T-helper 2 cell (primary cell): Measurements from ENCODE around the gene LDLR.

Source experiments
- DNase-seq, 5 experiments: peaks; one replicate each; pipeline versions ENCODE4 v3.0.0 to v3.0.0-alpha.2; 2012 to 2022
- total RNA-seq, 2 donors: gene quantifications; one replicate each; lab custom pipeline; 2026; lab: John Stamatoyannopoulos, UW

Gene LDLR
- 120 to 411 reads per million in 2 donors for total RNA-seq

DNA sequence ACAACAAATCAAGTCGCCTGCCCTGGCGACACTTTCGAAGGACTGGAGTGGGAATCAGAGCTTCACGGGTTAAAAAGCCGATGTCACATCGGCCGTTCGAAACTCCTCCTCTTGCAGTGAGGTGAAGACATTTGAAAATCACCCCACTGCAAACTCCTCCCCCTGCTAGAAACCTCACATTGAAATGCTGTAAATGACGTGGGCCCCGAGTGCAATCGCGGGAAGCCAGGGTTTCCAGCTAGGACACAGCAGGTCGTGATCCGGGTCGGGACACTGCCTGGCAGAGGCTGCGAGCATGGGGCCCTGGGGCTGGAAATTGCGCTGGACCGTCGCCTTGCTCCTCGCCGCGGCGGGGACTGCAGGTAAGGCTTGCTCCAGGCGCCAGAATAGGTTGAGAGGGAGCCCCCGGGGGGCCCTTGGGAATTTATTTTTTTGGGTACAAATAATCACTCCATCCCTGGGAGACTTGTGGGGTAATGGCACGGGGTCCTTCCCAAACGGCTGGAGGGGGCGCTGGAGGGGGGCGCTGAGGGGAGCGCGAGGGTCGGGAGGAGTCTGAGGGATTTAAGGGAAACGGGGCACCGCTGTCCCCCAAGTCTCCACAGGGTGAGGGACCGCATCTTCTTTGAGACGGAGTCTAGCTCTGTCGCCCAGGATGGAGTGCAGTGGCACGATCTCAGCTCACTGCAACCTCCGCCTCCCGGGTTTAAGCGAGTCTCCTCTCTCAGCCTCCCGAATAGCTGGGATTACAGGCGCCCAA, at the start of gene LDLR:
TSS of gene LDLR (plus strand) at position 210 of the 760 bp plus-strand sequence. CDS start at position 296, 86 bp downstream.
- DNase-seq: peak; percentile 37 to 97 (median 67)

DNA sequence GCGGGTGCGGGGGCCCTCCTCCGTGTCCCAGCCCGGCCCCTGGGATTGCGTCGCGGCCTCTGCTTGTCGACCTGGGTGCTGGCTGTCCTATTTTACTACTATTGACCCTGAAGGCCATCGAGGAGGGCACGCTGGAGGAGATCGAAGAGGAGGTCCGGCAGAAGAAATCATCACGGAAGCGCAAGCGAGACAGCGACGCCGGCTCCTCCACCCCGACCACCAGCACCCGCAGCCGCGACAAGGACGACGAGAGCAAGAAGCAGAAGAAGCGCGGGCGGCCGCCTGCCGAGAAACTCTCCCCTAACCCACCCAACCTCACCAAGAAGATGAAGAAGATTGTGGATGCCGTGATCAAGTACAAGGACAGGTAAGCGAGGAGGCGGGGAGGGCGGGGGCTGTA, 48.1 kb upstream of the LDLR start:
- no peak for DNase-seq

DNA sequence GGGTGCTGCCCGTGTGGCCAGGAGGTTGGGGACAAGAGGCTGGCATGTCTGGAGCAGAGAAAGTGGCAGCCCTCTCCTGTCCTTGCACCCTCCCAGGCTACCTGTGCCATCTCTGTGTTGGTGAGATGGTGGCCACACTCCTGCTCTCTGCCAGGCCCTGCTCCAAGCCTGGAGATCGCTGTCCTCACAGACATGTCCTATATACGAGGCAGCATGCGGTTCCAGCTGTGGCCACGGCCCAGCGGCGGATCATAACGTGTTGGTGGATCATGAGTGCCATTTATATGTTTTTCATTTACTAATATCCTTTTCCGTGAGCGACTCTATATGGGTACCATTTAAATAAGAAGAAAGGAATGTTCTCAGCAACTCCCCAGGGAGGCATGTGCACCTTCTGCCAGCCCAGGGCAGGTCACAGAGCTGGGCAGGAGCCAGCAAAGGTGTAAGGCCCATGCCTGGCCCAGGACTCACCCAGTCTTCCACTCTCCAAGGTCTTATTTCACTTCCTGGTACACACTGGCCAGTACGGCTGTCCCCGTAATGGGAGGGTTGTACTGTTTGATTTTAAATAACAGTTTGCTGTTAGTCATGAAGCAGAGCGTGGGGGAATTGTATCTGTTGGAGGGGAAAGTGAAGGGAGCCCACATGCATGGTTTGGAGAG, 47.2 kb upstream of the LDLR start:
- no peak for DNase-seq

DNA sequence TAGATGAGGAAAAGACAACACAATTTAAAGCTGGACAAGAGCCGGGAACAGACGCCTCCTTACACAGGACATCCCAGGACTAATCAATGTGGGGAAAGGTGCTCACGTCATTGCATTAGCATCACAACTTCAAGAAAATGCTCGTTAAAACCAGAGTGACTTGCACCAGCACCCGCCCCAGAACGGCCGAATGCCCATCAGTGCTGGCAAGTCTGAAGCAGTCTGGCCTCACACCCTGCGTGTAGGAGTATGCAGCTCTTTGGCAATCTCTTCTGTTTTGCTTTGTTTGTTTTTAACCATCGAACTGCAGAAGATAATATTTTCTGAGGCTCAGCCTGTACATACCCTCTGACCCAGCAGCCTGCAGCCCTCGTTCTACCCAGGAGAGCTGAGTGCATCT, 44.8 kb upstream of the LDLR start:
- DNase-seq: no peak

DNA sequence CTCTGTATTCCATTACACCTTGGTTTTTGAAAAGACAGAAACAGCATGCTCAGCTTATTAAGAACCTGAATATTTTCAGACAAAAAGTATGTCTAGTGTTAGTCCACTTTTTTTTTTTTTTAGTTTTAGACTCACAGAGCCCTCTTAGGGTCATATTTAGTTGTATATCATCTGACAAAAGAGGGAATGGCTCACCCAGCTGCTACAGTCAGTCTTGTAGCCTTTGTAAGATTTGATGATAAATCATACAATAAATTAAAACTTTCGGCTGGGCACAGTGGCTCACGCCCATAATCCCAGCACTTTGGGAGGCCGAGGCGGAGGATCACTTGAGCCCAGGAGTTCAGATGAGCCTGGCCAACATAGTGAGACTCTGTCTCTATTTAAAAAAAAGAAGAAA, 43.7 kb upstream of the LDLR start:
- no peak for DNase-seq

DNA sequence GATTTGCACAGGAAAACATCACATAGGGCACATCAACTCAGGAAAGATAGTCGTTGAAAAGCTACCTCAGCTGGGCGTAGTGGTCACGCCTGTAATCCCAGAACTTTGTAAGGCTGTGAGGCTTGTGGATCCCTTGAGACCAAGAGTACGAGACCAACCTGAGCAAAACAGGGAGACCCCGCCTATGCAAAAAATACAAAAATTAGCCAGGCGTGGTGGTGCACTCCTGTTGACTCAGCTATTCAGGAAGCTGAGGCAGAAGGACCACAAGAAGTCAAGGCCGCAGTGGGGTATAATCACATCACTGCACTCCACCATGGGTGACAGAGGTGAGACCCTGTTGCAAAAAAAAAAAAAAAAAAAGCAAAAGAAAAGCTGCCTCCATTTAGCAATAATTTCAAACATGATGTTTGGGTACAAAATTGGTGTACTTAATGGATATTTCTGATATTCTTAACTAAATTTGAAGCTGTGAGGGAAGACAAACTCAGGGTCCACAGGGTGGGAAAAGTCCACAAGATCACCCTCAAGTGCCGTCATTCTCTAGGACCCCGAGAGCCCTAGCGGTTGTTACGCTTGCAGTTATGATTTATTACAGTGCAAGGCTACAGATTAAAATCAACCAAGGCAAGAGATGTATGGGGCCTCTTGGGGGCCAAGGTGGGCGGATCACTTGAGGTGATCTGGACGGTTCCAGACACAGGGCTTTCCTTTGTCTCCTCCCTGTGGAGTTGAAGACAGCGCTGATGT, 42.5 kb upstream of the LDLR start:
- DNase-seq: no peak

DNA sequence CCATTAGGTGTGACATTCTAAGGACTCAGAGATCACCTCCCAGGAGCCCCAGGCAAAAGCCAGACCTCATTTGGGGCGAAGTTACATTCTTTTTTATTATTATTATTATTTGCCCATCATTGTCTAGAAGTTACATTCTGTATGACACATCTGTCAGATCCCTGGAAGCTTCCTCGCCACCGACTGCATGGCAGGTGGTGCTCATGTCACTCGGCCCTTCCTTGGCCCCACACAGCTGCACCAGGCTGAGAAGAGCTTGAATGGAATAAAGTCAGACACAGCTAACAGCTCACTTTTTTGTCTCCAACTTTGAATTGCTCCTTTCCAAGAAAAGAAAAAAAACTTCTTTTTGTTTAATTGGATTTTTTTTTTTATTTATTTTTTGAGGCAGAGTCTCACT, 41.4 kb upstream of the LDLR start:
- no peak for DNase-seq

DNA sequence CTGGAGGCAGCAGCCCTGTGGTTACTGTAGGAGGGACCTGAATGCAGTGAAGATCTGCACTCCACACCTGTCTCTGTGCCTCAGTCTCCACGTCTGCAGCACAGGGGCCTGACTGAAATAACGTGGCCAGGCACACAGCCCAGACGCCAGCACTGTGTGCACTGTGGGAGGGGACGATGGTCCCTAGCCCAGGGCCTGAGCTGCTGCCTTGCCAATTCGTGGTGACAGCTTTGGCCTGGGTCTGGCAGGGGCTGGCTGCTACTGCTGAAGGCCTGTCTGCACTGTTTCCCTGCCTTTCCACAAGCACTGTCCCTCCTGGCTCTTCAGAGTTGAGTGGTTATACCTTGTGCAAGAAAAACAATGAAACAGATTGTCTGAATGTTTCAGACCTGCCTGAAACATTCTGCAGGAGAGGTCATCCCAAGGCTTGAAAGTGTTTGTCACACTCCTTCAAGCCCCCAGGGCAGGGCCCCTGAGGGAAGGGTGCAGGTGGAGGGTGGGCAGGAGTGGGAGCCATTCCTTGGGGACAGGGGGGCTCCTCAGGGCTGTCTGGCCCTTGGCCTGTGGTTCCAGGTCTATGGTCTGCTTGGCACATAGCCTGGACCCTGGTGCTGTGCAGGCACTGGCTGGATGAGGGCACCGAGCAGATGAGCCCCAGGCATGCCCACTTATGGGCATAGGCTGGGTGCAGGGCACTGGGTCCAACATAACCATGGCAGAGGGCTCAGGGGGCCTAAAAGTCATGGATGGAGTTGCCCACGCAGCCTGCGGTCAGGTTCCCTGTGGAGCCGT, 38.7 kb upstream of the LDLR start:
- no peak for DNase-seq

DNA sequence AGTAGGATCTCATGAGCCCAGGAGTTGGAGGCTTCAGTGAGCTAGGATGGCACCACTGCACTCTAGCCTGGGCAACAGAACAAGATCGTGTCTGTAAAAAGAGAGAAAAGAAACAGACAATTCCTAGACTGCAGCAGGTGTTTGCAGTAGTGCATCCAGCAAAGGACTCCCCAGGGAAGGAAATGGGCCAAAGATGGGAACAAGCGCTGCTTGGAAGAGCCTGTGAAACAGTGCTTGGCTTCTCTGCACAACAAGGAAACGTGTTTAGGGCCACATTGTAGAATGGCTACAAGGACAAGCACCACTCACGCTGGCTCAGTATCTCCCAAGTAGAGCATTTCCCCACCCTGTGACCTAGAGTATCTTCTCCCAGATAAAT, 35.5 kb upstream of the LDLR start:
- DNase-seq: no peak

DNA sequence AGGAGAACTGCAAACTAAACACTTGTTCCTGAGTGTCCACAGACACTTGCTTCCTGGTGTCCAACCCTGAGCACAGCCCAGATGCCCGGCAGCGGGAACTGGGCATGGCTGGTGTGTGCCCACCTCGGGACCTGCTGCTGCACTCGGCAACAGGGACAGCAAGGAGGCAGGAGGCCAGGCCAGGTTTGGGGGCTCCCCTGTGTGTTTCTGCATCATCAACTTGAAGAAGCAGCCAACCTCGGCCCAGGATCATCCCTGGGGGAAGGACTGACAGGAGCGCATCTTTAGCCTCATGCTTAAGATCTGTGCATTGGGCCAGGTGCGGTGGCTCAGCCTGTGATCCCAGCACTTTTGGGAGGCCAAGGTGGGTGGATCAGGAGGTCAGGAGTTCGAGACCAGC, 35.1 kb upstream of the LDLR start:
- no peak for DNase-seq

DNA sequence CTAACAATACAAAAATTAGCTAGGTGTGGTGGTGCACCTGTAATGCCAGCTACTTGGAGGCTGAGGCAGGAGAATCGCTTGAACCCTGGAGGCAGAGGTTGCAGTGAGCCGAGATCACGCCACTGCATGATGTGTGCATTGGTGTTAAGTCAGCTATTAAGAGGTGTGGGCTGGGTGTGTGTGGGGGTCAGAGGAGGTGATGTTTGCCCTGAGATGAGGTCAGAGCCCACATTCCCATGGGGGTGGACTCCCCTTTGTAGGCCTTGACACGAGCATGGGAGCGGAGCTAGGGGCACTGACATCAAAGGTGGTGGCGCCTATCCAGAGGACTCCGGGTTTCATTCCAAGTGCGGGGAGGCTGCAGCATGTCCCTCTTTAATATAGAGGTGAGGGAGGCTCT, 34.6 kb upstream of the LDLR start:
- DNase-seq: no peak

DNA sequence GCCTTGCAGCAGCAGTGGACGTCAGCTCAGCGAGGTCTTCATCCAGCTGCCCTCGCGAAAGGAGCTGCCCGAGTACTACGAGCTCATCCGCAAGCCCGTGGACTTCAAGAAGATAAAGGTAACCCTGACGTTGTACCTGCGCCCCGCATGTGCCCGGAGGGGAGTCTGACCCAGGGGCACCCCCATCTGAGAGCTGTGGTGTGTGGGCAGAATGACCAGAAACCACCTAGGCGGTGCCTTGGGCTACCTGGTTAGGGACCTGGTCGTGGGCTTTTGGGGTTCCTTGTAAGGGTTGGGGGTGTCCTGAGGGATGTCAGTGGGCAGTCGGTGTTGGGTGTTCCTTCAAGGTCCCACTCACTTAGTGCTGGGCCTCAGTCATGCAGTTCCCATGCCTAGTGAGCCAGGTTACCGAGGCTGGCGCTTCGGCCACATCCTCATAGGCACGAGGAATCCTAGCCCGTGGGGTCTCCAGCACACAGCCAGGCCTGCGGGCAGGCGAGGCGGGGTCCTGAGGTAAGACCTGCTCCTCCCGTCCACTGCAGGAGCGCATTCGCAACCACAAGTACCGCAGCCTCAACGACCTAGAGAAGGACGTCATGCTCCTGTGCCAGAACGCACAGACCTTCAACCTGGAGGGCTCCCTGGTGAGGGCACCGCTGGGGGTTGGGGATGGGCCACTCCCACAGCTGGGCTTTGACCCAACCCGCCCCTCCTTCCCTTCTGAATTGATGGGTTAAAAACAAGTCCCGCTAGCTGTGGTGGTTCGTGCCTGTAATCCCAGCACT, 30.8 kb upstream of the LDLR start:
- DNase-seq: no peak

DNA sequence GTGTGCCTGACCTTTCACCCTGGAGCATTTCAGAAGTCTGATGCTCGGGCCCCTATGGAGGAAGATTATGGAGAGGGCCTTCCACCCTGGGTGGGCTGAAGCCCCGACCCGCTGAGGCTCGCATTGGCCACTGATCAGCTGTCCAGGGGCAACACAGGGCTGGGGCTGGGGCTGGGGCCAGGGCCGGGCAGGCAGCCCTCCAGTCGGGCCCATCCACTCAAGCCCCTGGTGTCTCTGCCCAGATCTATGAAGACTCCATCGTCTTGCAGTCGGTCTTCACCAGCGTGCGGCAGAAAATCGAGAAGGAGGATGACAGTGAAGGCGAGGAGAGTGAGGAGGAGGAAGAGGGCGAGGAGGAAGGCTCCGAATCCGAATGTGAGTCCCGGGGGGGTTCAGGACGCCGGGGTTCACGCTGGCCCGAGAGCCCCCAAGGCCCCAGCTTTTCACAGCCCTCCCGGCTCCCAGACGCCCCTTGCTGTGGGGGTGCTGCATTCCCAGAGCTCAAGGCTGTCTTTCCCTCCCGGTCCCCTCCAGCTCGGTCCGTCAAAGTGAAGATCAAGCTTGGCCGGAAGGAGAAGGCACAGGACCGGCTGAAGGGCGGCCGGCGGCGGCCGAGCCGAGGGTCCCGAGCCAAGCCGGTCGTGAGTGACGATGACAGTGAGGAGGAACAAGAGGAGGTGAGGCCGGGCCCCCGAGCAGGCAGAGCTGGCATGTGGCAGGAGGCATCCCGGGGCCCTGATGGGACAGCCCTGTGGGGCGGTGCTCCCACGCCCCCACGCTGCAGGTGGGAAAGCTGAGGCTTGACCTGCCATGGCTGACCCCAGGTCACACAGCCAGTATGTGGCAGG, 29.5 kb upstream of the LDLR start:
- DNase-seq: no peak

DNA sequence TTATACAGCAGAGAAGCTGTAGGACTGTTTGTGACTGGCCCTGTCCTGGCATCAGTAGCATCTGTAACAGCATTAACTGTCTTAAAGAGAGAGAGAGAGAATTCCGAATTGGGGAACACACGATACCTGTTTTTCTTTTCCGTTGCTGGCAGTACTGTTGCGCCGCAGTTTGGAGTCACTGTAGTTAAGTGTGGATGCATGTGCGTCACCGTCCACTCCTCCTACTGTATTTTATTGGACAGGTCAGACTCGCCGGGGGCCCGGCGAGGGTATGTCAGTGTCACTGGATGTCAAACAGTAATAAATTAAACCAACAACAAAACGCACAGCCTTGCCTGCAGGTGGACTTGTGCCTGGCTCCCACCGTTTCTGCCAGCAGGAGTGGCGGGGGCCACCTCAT, 27.3 kb upstream of the LDLR start:
- DNase-seq: no peak

DNA sequence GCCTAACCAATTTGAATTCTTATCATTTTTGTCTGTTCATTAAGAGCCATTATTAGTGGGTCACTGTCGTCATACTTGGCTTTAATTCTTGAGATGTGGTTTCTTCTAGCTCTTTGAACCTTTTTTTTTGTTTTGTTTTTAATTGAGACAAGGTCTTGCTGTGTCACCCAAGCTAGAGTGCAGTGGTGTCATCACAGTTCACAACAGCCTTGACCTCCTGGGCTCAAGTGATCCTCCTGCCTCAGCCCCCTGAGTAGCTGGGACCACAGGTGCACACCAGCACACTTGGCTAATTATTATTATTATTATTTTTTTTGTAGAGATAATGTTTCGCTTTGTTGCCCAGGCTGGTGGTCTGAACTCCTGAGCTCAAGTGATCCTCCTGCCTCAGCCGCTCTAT, 25.8 kb upstream of the LDLR start:
- DNase-seq: no peak

DNA sequence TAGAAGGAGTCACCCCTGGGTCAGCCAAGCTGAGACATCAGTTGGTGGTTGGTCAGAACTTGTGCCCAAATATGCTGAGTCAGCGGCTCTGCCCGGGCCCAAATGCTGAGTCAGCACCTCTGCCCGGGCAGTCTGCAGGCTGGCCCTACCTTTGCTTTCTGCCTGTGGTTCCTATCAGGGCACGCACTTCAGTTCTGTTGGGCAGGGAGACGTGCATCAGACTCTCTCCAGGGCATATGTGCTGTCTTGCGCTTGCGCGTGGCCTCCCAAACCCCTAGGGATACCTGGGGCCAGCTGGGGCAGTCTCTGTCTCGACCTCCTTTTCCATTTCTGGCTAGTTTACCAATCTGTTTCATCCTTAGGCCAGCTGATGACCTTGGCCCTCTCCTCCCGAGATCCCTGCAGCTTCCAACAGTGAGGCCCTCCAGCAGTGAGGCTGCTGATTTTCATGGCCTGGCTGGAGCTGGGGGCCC, 24.4 kb upstream of the LDLR start:
- no peak for DNase-seq

DNA sequence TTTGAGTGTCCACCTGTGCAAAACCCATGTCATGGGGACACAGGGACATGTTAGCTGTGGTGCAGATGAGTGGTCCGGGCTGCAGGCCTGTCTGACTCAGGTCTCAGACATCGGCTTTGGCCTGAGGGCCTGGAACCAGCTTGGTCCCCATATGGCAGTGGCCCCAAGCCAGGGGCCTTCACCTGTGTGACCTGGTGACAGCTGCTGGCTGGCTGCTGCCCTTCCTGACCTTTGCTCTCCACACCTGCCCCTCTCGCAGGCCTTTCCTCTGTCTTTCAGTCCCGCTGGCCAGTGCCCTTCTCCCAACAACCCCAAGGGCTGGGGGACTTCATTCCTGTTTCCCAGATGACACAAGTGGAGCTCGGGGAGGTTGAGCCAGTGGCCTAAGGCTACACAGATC, 22.9 kb upstream of the LDLR start:
- no peak for DNase-seq

DNA sequence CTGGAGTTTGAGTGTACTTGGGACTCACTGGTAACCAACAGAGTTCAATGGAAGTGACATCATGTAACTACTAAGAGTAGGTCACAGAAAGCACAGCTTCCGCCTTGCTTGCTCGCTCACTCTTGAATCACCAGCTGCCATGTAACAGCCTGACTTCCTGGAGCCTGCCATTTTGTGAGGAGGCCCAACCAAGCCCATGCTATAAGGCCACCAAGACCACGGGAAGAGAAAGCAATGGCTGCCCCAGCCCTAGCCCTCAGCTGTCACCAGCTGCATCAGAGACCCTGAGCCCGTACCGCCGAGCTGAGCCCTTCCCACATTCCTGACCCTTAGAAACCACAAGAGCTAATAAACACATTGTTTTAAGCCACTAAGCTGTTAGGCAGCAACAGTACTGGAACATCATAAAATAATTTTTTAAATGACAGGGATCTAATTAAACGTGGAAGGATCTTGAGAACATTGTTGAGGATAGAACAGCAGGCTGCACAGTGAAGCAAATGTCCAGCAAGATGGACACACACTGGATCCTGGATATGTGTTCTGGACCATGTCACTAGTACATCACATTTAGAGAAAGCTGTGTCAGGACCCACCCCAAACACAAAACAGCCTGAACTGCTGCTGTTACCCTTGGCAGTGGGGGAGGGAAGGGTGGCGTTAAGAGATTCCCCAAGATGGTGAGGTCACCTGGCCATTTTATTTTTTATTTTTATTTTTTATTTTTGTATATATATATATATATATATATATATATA, 21.7 kb upstream of the LDLR start:
- DNase-seq: no peak

DNA sequence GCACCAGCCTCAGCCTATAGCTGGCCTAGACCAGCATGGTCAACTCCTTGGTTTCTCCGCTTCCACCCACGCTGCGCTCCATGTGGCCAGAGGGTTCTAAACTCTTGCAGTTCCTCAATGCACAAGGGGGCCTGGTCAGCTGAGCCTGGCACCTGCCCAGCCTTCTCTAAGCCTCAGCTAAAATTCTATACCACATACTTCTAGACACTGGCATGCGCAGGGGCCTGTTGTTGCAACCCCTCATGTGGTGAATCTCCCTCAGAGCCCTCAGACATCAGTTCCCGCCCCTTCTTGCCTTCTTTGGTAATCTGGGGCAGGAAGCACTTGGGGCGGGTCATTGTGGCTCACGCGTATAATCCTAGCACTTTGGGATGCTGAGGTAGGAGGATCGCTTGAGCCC, 19.7 kb upstream of the LDLR start:
- DNase-seq: no peak

DNA sequence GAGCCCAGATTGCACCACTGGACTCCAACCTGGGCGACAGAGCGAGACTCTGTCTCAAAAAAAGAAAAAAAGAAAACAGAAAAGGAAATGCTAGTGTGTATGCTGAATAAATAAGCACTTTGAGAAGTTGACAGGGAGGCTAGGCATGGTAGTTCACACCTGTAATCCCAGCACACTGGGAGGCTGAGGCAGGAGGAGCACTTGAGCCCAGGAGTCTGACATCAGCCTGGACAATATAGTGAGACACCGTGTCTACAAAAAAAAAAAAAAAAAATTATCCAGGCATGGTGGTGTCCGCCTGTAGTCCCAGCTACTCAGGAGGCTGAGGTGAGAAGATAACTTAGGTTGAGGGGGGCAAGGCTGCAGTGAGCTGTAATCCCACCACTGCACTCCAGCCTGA, 19.1 kb upstream of the LDLR start:
- DNase-seq: no peak
